HCT116 (cell line): Measurements from ENCODE around the gene SLC66A2. TPM values are rescaled to one million over a fixed set of nuclear protein-coding genes. Genes with fewer than 3 reads are reported as not detected.

Experiments
- ATAC-seq: fragments of 200-7000 bp; cut with Tn5 transposase; 2 replicates; pipeline ENCODE4 v1.9.1; 2020; ENCODE audit warnings: mild to moderate bottlenecking, moderate library complexity
- BruUV-seq: library from RNA; stranded (reverse); fragments of 400-500 nt; replicated peaks from 2 replicates; lab custom pipeline; 2021; lab: Mats Ljungman, UMichigan
- CTCF ChIA-PET: fragments of 300-600 bp; sonication (Branson Sonifier 250); formaldehyde crosslinking; loops from one replicate; lab custom pipeline; 2021; ENCODE audit warnings: antibody characterized with exemption; lab: Charles Lee
- POLR2A ChIA-PET: fragments of 300-600, 350-600 bp; sonication (Branson Sonifier 250); formaldehyde crosslinking; loops from one replicate; lab custom pipeline; 2021; ENCODE audit warnings: antibody characterized with exemption; lab: Charles Lee
- RAD21 ChIA-PET, 2 experiments: fragments of 300-600 bp; sonication (Branson Sonifier 250); formaldehyde crosslinking; loops; one replicate each; lab custom pipeline; 2023; ENCODE audit warnings: low total read pairs in 2 of 2; ENCODE audit not compliant: uncharacterized antibody in 2 of 2, unreplicated experiment in 2 of 2, low non-redundant PET in 1 of 2; lab: Charles Lee
- DNase-seq: peaks from one replicate; pipeline ENCODE4 v3.0.0-alpha.2; 2010; ENCODE audit warnings: low read depth, low spot score
- H2AFZ ChIP-seq: fragments of 200-600 bp; shearing (Covaris generic), sonication (generic); 2 replicates; pipeline ENCODE4 v1.6.1; 2017; ENCODE audit warnings: low read depth, mixed run types, mixed read lengths, antibody characterized with exemption, low read length; ENCODE audit not compliant: poor library complexity, severe bottlenecking
- H3K27ac ChIP-seq: 2 replicates; pipeline ENCODE4 v1.5.1; 2012; ENCODE audit warnings: low read depth, low read length
- H3K27me3 ChIP-seq: fragments of 200-600 bp; sonication (generic); 2 replicates; pipeline ENCODE4 v1.6.1; 2016; ENCODE audit warnings: mixed run types, low read length, mixed read lengths; ENCODE audit not compliant: insufficient read depth
- H3K36me3 ChIP-seq, 2 experiments: fragments of 200-500 bp in 1 of 2; fragments of 200-600 bp in 1 of 2; sonication (Bioruptor generic) in 1 of 2; sonication (generic) in 1 of 2; 2 replicates each; pipeline versions ENCODE4 v1.5.1 to v1.6.1; 2014 to 2016; ENCODE audit warnings: low read length in 2 of 2, inconsistent platforms in 1 of 2, mixed read lengths in 1 of 2, mixed run types in 1 of 2; ENCODE audit not compliant: insufficient read depth in 2 of 2, control insufficient read depth in 1 of 2
- H3K4me1 ChIP-seq, 2 experiments: fragments of 200-600 bp in 1 of 2; sonication (generic) in 1 of 2; 2 replicates each; pipeline versions ENCODE4 v1.5.1 to v1.6.1; 2012 to 2017; ENCODE audit warnings: low read length in 2 of 2, inconsistent platforms in 1 of 2, mild to moderate bottlenecking in 1 of 2, mixed read lengths in 1 of 2, mixed run types in 1 of 2, moderate library complexity in 1 of 2; ENCODE audit not compliant: insufficient read depth in 2 of 2, control insufficient read depth in 1 of 2
- H3K4me2 ChIP-seq: fragments of 200-600 bp; sonication (generic); 2 replicates; pipeline ENCODE4 v1.6.1; 2017; ENCODE audit warnings: mixed run types, low read length, mixed read lengths
- H3K4me3 ChIP-seq, 2 experiments: fragments of 200-600 bp in 1 of 2; sonication (generic) in 1 of 2; replicated peaks in 1 of 2; 2 replicates each; pipeline ENCODE4 v1.5.1; 2011 to 2016; ENCODE audit warnings: low read length in 2 of 2, control low read depth in 1 of 2, low read depth in 1 of 2, mild to moderate bottlenecking in 1 of 2, mixed read lengths in 1 of 2, mixed run types in 1 of 2
- H3K79me2 ChIP-seq: fragments of 200-600 bp; sonication (generic); 2 replicates; pipeline ENCODE4 v1.6.1; 2017; ENCODE audit warnings: mild to moderate bottlenecking, mixed run types, low read length, moderate library complexity, mixed read lengths; ENCODE audit not compliant: insufficient read depth
- H3K9ac ChIP-seq: fragments of 200-600 bp; sonication (generic); 2 replicates; pipeline ENCODE4 v1.6.1; 2016; ENCODE audit warnings: low read length, mixed read lengths
- H3K9me2 ChIP-seq: fragments of 200-600 bp; sonication (generic), shearing (Covaris generic); 2 replicates; pipeline ENCODE4 v1.6.1; 2017; ENCODE audit warnings: mixed run types, mild to moderate bottlenecking, moderate library complexity; ENCODE audit not compliant: insufficient read depth
- H3K9me3 ChIP-seq, 2 experiments: fragments of 200-500 bp in 1 of 2; fragments of 200-600 bp in 1 of 2; sonication (Bioruptor generic) in 1 of 2; sonication (generic) in 1 of 2; 2 replicates each; pipeline ENCODE4 v1.6.1; 2014 to 2017; ENCODE audit warnings: low read length in 2 of 2, mixed read lengths in 2 of 2, inconsistent platforms in 1 of 2, low read depth in 1 of 2, mild to moderate bottlenecking in 1 of 2, mixed run types in 1 of 2, moderate library complexity in 1 of 2; ENCODE audit not compliant: control insufficient read depth in 1 of 2, insufficient read depth in 1 of 2
- H4K20me1 ChIP-seq: fragments of 200-600 bp; sonication (generic), shearing (Covaris generic); 2 replicates; pipeline ENCODE4 v1.6.1; 2017; ENCODE audit warnings: mixed run types, mild to moderate bottlenecking, moderate library complexity; ENCODE audit not compliant: insufficient read depth
- ATF3 ChIP-seq: IDR thresholded peaks from 2 replicates; pipeline ENCODE4 v1.6.1; 2012
- CBX3 ChIP-seq: IDR thresholded peaks from 2 replicates; pipeline ENCODE4 v1.6.1; 2012; ENCODE audit warnings: low read depth
- ELF1 ChIP-seq: IDR thresholded peaks from 2 replicates; pipeline ENCODE4 v1.6.1; 2012; ENCODE audit warnings: low read depth, borderline replicate concordance
- EZH2 ChIP-seq: fragments of 200-600 bp; sonication (generic); IDR thresholded peaks from 2 replicates; pipeline ENCODE4 v1.6.1; 2017; ENCODE audit warnings: antibody characterized with exemption, mixed run types
- POLR2A ChIP-seq: IDR thresholded peaks from 2 replicates; pipeline ENCODE4 v1.7.0; 2011; ENCODE audit warnings: borderline replicate concordance; ENCODE audit not compliant: insufficient read depth, insufficient read length; ENCODE audit errors: extremely low read depth
- RAD21 ChIP-seq: IDR thresholded peaks from 2 replicates; pipeline ENCODE4 v1.6.1; 2012; ENCODE audit warnings: low read depth, mild to moderate bottlenecking
- REST ChIP-seq: IDR thresholded peaks from 2 replicates; pipeline ENCODE4 v1.6.1; 2012; ENCODE audit warnings: low read depth
- SIN3A ChIP-seq: IDR thresholded peaks from 2 replicates; pipeline ENCODE4 v1.6.1; 2012; ENCODE audit warnings: low read depth
- SP1 ChIP-seq: IDR thresholded peaks from 2 replicates; pipeline ENCODE4 v1.6.1; 2012; ENCODE audit warnings: low read depth
- SRF ChIP-seq: IDR thresholded peaks from 2 replicates; pipeline ENCODE4 v1.6.1; 2012; ENCODE audit warnings: low read depth
- ZBTB33 ChIP-seq: IDR thresholded peaks from 2 replicates; pipeline ENCODE4 v1.6.1; 2011; ENCODE audit warnings: mild to moderate bottlenecking, low read length, moderate library complexity; ENCODE audit not compliant: insufficient replicate concordance; ENCODE audit errors: extremely low read depth
- ZFX ChIP-seq: fragments of 450-650 bp; IDR thresholded peaks from 2 replicates; pipeline ENCODE4 v1.6.1; 2017
- ZNF274 ChIP-seq: fragments of 200-500 bp; sonication (Bioruptor generic); IDR thresholded peaks from 2 replicates; pipeline ENCODE4 v1.6.1; 2014; ENCODE audit warnings: mild to moderate bottlenecking, low read depth, low read length, inconsistent platforms
- intact Hi-C: fragments of 100-400 bp; cut with micrococcal nuclease; formaldehyde crosslinking; loops from 2 replicates; pipeline ENCODE4 v1.10.0; 2022
- total RNA-seq: library from RNA; stranded (reverse); gene quantifications from one replicate; pipeline ENCODE4 v1.2.1, GENCODE V29; 2021; ENCODE audit not compliant: unreplicated experiment

Gene SLC66A2
- total RNA-seq, 1 experiment from 2014 or later: 44.9 TPM

- H3K4me3 ChIP-seq: no peak overlapping the region
- no peaks in the 10 kb centered on the region for H3K36me3 ChIP-seq
- no peaks in the 10 kb centered on the region for H4K20me1 ChIP-seq
- no peaks in the 10 kb centered on the region for H3K79me2 ChIP-seq
- DNase-seq (no peak), ATAC-seq (no peak)
- POLR2A ChIA-PET: no interaction called here
- H3K27me3 ChIP-seq: 0 out of 2 replicates have a peak, but pooled peaks cover 8% of the 10 kb centered on the region
- H3K9me2 ChIP-seq: no peaks in the 10 kb centered on the region
- no peak overlapping the region for H3K27ac ChIP-seq
- no peak overlapping the region for H2AFZ ChIP-seq
- intact Hi-C loops: no loop called here
- no peaks in the 10 kb centered on the region for H3K9me3 ChIP-seq
- RAD21 ChIA-PET: no interaction called here
- no peak overlapping the region for H3K4me2 ChIP-seq
- no peak for TF ChIP-seq SP1
- TF ChIP-seq POLR2A: no peak
- no peak for TF ChIP-seq RAD21
- TF ChIP-seq REST: no peak
- TF ChIP-seq ZNF274: no peak
- no peak for TF ChIP-seq CBX3
- TF ChIP-seq ZFX: no peak
- TF ChIP-seq EZH2: no peak
- TF ChIP-seq SRF: no peak
- TF ChIP-seq ZBTB33: no peak
- no peak for TF ChIP-seq SIN3A
- TF ChIP-seq ATF3: no peak
- TF ChIP-seq ELF1: no peak
- CTCF ChIA-PET: no interaction called here
- no peaks in the 10 kb centered on the region; a peak in 1 of 4 replicates for H3K4me1 ChIP-seq
- no TSS peak for BruUV-seq
- H3K9ac ChIP-seq: no peak overlapping the region
These were observed 92.1 kb downstream of the SLC66A2 start for GRCh38 chr18:79859314-79859713.
